CD4-positive, alpha-beta T cell treated with Interferon alpha-2 for 1 hour (primary cell): ENCODE data around the gene MAFF.
"Not testable (repeated sequence)": the region's sequence is repeated elsewhere in the genome, so short reads cannot be mapped to it uniquely, and the experiment has no call there.

ENCODE experiments used
- DNase-seq, 2 donors: peaks; one replicate each; pipeline ENCODE4 v3.0.0-alpha.2; 2020 to 2022

MAFF gene

DNA sequence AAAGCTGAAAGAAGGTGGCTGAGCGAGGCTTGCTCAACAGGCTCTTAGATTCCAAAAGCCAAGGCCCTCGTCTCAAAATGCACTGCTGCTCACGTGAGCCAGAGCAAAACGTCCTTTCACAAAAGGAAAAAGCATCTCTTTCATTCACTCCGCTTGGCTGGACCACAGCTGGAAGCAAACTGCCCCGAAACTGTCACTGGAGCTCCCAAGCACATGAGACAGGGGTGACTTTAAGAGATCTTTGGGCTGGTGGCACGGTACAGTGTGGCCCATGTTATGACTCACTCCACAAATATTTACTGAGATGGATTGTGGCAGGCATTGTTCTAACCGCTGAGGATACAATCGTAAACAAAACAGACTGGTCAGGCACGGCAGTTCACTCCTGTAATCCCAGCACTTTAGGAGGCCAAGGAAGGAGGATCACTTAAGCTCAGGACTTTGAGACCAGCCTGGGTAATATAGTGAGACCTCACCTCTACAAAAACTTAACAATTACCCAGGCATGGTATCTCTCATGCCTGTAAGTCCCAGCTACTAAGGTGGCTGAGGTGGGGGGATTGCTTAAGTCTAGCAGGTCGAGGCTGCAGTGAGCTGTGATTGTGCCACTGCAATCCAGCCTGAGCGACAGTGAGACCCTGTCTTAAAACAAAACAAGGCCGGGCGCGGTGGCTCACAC is 23.7 kb upstream of the MAFF start:
- no peak for DNase-seq

- DNase-seq: not testable (repeated sequence)
These were observed 23.2 kb upstream of the MAFF start for GRCh38 chr22:38178605-38178937.

DNA sequence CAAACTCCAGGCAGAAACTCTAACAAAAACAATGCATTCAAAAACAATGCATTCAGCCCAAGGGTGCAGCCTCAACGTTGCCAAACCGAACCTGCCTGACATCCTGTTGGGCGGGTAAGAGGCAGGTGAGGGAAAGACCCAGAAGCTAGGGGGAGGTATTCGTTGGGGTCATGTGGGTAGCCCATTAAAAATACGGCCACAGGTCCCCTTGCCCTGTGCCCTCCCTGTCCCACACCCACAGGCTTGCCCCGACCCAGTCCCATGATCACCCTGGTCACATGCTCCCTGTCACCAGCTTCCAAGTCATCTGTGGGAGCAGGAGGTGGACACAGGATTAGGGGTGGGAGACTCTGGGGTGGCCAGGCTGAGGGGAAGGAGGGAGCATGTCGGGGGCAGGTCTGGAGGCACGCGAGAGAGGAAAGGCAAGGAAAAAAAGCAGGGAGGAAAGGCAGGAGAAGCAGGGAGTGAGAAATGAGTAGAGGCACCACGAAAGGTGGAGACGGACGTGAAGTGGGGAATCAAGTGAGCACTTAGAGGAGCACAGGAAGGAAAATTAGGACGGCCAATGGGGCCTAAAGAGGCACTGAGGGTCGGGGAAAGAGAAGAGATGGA is 20.8 kb upstream of the MAFF start:
- DNase-seq: peak; percentile 45 to 68

GRCh38 chr22:38181453-38182200 is 20.2 kb upstream of the MAFF start, which contains the start of gene PLA2G6:
Gene PLA2G6, minus strand, starts transcription at chr22:38181830. Its CDS starts 12,404 bp downstream, at chr22:38169426.
- peak; percentile 99 for DNase-seq

GRCh38 chr22:38184788-38185187 is 17.0 kb upstream of the MAFF start:
- DNase-seq: no peak

DNA sequence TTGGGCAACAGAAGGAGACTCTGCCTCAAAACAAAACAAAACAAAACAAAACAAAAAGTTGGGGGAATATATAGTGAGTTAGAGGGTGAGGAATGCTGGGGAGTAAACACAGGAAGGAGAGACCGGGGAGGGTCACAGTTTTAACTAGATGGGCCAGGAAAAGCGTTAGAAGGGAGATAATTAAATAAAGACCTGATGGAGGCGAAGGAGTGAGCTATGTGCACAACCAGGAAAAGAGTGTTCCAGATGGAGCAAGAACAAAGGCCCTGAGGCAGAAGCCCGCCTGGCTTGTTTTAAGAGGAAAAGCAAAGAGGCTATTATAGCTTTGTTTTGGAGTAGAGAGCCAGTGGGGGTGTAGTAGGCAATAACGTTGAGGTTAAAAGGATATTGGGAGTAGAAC is 15.4 kb upstream of the MAFF start:
- no peak for DNase-seq

DNA sequence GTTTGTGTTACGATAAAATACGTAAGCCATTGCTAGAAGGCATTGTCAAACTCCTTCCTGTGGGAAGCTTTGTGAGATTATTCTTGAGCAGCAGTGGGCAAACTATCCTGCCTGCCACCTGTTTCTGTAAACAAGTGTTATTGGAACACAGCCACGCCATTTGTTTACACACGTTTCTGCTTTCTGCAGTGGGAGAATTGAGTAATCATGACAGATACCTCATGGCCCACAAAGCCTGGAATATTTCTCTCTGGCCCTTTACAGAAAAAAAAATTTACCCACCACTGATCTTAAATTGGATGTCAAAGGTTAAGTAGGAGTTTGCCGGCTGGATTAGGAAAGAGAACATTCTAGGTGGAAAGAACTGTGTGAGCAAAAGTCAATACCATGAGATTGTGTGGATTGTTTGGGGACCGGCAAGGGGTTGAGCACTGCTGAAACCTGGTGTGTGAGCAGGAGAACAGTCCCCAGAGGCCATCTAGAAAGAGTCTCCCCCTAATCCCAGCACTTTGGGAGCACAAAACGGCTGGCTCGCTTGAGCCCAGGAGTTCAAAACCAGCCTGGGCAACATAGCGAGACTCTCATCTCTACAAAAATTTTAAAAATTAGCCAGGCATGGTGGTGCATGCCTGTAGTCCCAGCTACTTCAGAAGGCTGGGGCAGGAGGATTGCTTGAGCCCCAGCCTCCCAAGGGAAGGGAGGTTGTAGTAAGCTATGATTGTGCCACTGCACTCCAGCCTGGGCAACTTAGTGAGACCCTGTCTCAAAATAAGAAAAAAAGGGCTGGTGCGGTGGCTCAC is 14.2 kb upstream of the MAFF start:
- DNase-seq: no peak

DNA sequence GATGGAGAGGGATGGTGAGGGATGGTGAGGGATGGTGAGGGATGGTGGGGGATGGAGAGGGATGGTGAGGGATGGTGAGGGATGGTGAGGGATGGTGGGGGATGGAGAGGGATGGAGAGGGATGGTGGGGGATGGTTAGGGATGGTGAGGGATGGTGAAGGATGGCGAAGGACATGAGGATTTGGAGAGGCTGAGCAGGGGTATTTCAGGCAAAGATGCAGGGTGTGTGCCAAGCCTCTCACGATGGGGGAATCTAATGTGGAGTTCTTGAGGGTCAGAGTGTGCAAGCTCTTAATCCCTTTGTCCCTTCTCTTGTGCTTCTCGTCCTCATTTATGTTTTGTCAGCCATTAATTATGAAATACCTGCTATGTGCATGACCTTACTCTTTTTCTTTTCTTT is 12.7 kb upstream of the MAFF start:
- DNase-seq: no peak

DNA sequence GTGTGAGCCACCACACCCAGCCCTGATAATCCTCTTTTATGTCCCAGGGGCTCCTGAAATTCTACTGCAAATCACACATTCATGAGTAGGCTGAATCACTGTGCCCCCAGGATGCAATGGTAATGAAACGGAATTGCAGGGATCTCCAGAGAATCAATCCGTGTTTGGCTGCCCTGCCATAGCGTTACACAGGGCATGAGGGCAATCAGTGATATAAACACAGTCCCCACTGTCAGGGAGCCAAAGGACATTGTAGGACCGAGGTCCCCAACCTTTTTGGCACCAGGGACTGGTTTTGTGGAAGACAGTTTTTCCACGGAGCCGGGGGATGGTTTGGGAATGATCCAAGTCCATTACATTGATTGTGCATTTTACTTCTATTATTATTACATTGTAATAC is 11.2 kb upstream of the MAFF start:
- no peak for DNase-seq

DNA sequence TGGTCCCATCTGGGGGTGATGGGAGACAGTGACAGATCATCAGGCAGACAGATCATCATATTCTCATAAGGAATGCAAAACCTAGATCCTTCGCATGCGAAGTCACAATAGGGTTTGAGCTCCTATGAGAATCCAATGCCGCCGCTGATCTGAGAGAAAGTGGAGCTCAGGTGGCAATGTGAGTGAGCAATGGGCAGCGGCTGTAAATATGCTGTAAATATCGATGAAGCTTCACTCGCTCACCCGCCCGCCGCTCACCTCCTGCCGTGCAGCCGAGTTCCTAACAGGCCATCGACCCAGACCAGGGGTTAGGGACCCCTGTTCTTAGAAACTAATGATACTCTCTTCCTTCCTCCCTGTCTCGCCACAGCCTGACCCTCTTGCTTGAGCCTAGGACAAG is 10.7 kb upstream of the MAFF start:
- no peak for DNase-seq

DNA sequence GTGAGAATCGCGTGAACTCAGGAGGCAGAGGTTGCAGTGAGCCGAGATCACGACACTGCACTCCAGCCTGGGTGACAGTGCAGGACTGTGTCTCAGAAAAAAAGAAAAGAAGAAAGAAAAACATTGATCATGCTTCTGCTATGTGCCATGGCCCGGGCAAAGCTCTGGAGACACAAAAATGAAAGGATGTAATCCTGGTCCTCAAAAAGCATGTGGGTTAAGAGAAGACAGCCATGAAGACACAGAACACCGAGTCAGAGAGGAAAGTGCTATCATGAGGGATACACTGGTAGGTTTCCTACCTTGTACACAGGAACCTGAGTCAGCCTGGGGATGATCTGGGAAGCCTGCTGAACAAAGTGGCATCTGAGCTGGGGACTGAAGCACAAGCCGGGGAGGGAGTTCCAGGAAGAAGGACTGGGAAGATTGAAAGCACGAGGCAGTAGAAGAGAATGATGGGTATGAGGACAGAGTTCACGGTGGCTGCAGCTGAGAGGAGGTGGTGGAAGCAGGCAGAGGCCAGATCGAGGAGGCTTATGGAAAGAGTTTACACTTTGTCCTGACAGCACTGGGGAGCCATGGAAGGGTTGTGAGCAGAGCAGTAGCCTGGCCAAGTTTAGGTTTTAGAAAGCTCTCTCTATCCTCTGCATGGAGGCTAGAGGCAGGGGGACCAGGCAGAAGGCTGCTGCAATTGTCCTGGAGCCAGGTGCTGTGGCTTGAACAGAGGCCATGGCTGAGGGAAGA is 9.9 kb upstream of the MAFF start:
- DNase-seq: no peak

DNA sequence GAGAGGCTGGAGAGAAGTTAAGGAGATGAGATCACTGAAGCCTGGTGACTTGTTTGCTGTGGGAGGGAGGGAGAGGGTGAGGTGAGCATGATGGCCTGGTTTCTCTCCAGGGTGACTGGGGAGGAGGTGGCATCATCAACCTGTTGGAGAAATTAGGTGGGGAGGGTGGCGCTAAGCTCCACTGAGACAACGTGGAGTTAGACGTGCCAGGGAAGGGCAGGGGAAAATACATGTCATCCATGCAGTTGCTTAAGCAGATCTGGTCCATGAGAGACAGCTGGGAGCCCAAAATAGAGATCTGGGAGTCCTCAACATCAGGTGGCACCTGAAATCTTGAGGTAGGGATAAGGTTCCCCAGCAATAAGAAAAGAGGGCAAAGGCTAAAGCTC is 9.3 kb upstream of the MAFF start:
- no peak for DNase-seq

DNA sequence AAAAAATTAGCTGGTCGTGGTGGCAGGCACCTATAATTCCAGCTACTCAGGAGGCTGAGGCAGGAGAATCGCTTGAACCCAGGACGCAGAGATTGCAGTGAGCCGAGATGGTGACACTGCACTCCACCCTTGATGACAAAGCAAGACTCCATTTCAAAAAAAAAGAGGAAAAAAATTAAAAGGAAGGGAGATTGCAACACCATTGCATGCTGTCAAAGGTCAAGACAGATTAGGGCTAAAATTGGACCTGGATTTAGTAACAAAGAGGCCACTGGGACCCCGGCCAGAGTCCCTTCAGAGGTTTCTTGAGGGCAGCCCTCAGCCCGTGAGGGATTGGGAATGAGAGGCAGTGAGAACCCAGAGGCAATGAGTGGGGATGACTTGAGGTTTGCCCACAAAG is 8.2 kb upstream of the MAFF start:
- DNase-seq: no peak

GRCh38 chr22:38196791-38197419 is 4.9 kb upstream of the MAFF start:
- DNase-seq: no peak

- DNase-seq: no peak
These were observed 1.8 kb upstream of the MAFF start for GRCh38 chr22:38199826-38200559.

DNA sequence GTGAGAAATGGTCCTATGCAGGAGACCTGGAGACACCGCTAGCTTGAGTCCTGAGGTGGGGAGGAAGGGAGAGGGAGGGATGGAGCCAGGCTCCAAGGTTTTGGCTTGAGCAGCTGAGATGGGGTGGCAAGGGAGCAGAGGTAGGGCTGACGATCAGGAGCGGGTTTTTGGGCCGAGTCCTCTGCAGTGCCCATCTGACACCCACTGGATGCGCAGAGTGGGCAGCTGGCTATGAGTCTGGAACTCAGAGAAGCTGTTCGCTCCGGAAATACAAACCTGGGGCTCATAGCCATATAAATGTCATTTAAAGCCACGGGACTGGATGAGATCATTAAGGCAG is 453 bp upstream of the MAFF start:
- no peak for DNase-seq

GRCh38 chr22:38202437-38203089 is 769 bp downstream of the MAFF start:
- peak; percentile 64 to 78 for DNase-seq

DNA sequence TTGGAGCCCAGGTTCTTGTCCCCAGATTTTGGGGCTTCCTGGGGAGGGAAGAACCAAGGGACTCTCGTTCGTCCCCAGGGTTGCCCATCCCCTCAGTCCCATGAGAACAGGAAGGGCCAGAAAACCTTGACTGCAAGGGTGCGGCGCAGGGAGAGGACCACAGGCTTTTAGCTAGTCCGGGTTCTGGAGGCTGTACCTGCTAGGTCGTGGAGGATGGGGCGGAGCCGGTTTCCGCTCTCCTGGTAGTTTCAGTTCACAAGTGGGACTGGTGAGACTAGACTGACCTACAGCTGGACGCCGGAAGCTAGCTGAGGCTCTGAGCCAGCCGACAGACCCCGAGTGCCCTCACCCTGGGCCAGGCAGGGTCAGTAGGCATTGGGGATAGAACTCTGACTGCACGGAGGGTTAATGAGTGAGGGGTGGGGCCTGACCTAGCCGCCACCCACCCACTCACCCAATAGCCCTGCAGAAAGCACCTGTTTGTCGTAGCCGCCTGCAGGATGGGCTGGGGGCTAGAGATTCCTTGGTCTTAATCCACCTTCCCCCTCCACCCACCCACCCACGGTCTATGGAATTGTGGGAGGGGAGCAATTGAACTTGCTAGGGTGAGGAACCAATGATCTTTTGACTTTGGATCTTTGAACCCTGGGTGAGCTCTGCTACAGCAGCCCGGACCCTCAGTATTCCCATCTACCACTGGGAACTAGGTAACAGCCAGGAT is 1.5 kb downstream of the MAFF start:
- DNase-seq: peak; percentile 45 to 62

GRCh38 chr22:38203855-38204514 is 2.2 kb downstream of the MAFF start:
- no peak for DNase-seq

DNA sequence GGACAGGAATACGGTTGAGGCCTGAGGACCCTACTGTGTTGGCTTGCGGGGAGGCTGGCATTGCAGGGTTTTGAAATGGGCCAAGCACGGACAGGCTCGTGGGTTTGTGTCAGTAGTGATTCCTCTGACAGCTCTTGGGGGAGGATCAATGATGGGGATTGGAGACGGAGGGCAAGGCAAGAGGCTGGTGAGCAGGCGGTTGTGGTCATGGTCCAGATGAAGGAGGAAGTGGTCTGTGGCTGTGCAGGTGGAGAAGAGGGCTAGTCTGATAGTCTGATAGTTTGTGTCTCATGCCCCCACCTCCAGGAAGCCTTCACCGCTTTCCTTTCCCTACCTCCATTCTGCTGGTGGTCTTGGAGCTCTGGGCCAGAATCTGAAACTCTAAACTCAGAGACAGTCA is 3.0 kb downstream of the MAFF start:
- DNase-seq: peak; percentile 48 to 55
